Measurements from ENCODE around the gene SELENON.

GRCh38 chr1:25793585-25794170 lies 6.3 kb upstream of the SELENON start:
- no peak for TF ChIP-seq POLR2A (IDR thresholded peaks at IDR 0.05)
- TF ChIP-seq CTCF (IDR thresholded peaks at IDR 0.05): no peak
